ENCODE measurements around the gene NXPH3. TPM values are rescaled to one million over a fixed set of nuclear protein-coding genes. Genes with fewer than 3 reads are reported as not detected.

NXPH3 gene
- total RNA-seq, 3 donors from 2014 or later: 3.5 to 7.5 (median 4.5) TPM

GRCh38 chr17:49604314-49604869 lies 28.7 kb downstream of the NXPH3 start:
- Histone ChIP-seq H3K4me3 (no peak overlapping the region), H3K36me3 (peaks cover 8% of the 10 kb centered on the region), H3K4me1 (no peaks in the 10 kb centered on the region), H3K9me3 (no peaks in the 10 kb centered on the region), H3K27me3 (no peaks in the 10 kb centered on the region), H3K27ac (peak overlapping the region in 1 of 2 donors; percentile 9)
- intact Hi-C loops (cut with DNase I; ENCODE audit: low total_unique reads): no loop called here
- TF ChIP-seq POLR2AphosphoS5 (IDR thresholded peaks at IDR 0.05) (no peak), POLR2A (IDR thresholded peaks at IDR 0.05) (no peak)
- DNase-seq (ENCODE audit: low spot score in 2 of 2): no peak

- no peaks in the 10 kb centered on the region for H3K9me3 ChIP-seq
- DNase-seq (ENCODE audit: low spot score in 2 of 2): no peak
- peak in 1 of 3 donors; percentile 29 for TF ChIP-seq POLR2AphosphoS5 (IDR thresholded peaks at IDR 0.05)
- no peak for TF ChIP-seq CTCF (IDR thresholded peaks at IDR 0.05)
- intact Hi-C loops (cut with DNase I; ENCODE audit: low total_unique reads): no loop called here
- no peaks in the 10 kb centered on the region for H3K36me3 ChIP-seq
- H3K4me1 ChIP-seq: peaks cover 2 to 4% of the 10 kb centered on the region in 2 donors
- no peak overlapping the region for H3K4me3 ChIP-seq
- peak overlapping the region; percentile 24 to 72 for H3K27ac ChIP-seq
- no peaks in the 10 kb centered on the region for H3K27me3 ChIP-seq
Measured at GRCh38 chr17:49610883-49611584, 35.4 kb downstream of the NXPH3 start.

GRCh38 chr17:49612726-49613125 lies 37.1 kb downstream of the NXPH3 start:
- H3K4me1 ChIP-seq: peaks cover 4 to 11% of the 10 kb centered on the region in 2 donors
- H3K27ac ChIP-seq: no peak overlapping the region
- intact Hi-C loops (cut with DNase I; ENCODE audit: low total_unique reads): no loop called here
- no peaks in the 10 kb centered on the region for H3K27me3 ChIP-seq
- H3K4me3 ChIP-seq: no peak overlapping the region
- no peaks in the 10 kb centered on the region for H3K36me3 ChIP-seq
- H3K9me3 ChIP-seq: no peaks in the 10 kb centered on the region
- no peak for TF ChIP-seq POLR2A (IDR thresholded peaks at IDR 0.05)
- TF ChIP-seq POLR2AphosphoS5 (IDR thresholded peaks at IDR 0.05): no peak
- TF ChIP-seq CTCF (IDR thresholded peaks at IDR 0.05): no peak
- no peak for DNase-seq (ENCODE audit: low spot score in 2 of 2)

GRCh38 chr17:49613182-49613800 lies 37.6 kb downstream of the NXPH3 start:
- DNase-seq (ENCODE audit: low spot score in 2 of 2): no peak
- TF ChIP-seq POLR2AphosphoS5 (IDR thresholded peaks at IDR 0.05): no peak
- no peak for TF ChIP-seq CTCF (IDR thresholded peaks at IDR 0.05)
- TF ChIP-seq POLR2A (IDR thresholded peaks at IDR 0.05): no peak
- Histone ChIP-seq H3K27me3 (no peaks in the 10 kb centered on the region), H3K4me1 (peaks cover 4 to 11% of the 10 kb centered on the region in 2 donors), H3K9me3 (no peaks in the 10 kb centered on the region), H3K4me3 (no peak overlapping the region), H3K36me3 (no peaks in the 10 kb centered on the region), H3K27ac (no peak overlapping the region)
- intact Hi-C loops (cut with DNase I; ENCODE audit: low total_unique reads): no loop called here

- Histone ChIP-seq H3K9me3 (no peaks in the 10 kb centered on the region), H3K4me3 (peak overlapping the region in 1 of 3 donors; percentile 17), H3K36me3 (no peaks in the 10 kb centered on the region), H3K4me1 (peaks cover 4 to 11% of the 10 kb centered on the region in 2 donors), H3K27me3 (no peaks in the 10 kb centered on the region), H3K27ac (peak overlapping the region; percentile 53 to 62)
- peak in 1 of 3 donors; percentile 17 for TF ChIP-seq CTCF (IDR thresholded peaks at IDR 0.05)
- no peak for TF ChIP-seq POLR2A (IDR thresholded peaks at IDR 0.05)
- intact Hi-C loops (cut with DNase I; ENCODE audit: low total_unique reads): no loop called here
- DNase-seq (ENCODE audit: low spot score in 2 of 2): no peak
Measured at GRCh38 chr17:49616086-49616485, 40.4 kb downstream of the NXPH3 start.
